Urinary bladder (tissue), 4 donors: Measurements from ENCODE around the gene SIRT2. TPM values are rescaled to one million over a fixed set of nuclear protein-coding genes. Genes with fewer than 3 reads are reported as not detected.

Experiments used
- DNase-seq: peaks from one replicate; pipeline ENCODE4 v3.0.0-alpha.2; 2015; ENCODE audit errors: extremely low spot score
- H3K27ac ChIP-seq: one replicate; pipeline ENCODE4 v1.5.1; 2013; ENCODE audit warnings: low read depth, mild to moderate bottlenecking, moderate library complexity
- H3K36me3 ChIP-seq: one replicate; pipeline ENCODE4 v1.6.1; 2013; ENCODE audit warnings: mild to moderate bottlenecking, moderate library complexity; ENCODE audit not compliant: insufficient read depth
- H3K4me1 ChIP-seq: one replicate; pipeline ENCODE4 v1.6.1; 2013; ENCODE audit warnings: mild to moderate bottlenecking, moderate library complexity; ENCODE audit not compliant: insufficient read depth
- H3K4me3 ChIP-seq: one replicate; pipeline ENCODE4 v1.5.1; 2013; ENCODE audit warnings: low read depth, low read length
- WGBS: extraction: QIAGEN DNeasy Blood & Tissue Kit; methylation state at CpG from one replicate; pipeline ENCODE4 v1.1.7; 2013; 5-methylcytosine and 5-hydroxymethylcytosine counted together
- polyA plus RNA-seq: library from polyadenylated mRNA; stranded (reverse); fragments of 200-250 nt; gene quantifications from one replicate; pipeline ENCODE4 v1.2.3, GENCODE V29; 2013
- total RNA-seq: library from RNA; depleted of rRNA; stranded (reverse); fragments of >200 nt; gene quantifications from one replicate; pipeline ENCODE4 v1.2.3, GENCODE V29; 2014
- donor health status: healthy with polysubstance abuse.
- donor health status: healthy.

The SIRT2 gene
- total and polyA plus RNA-seq, 2 donors, result 39.8 to 67.6 TPM

GRCh38 chr19:38913958-38914357 lies 14.5 kb upstream of the SIRT2 start:
- 93% methylated on average over 8 of the region's 8 CpGs for WGBS
- no peak for DNase-seq
- Histone ChIP-seq H3K4me1 (no peaks in the 10 kb centered on the region), H3K27ac (no peak overlapping the region), H3K36me3 (no peaks in the 10 kb centered on the region), H3K4me3 (no peak overlapping the region)

GRCh38 chr19:38912600-38913514 lies 13.4 kb upstream of the SIRT2 start:
- no peak overlapping the region for H3K27ac ChIP-seq
- 71% methylated on average over 12 of the region's 12 CpGs for WGBS
- DNase-seq, result no peak
- H3K36me3 ChIP-seq, result no peaks in the 10 kb centered on the region
- no peaks in the 10 kb centered on the region for H3K4me1 ChIP-seq
- H3K4me3 ChIP-seq, result no peak overlapping the region

- no peak for DNase-seq
- H3K4me3 ChIP-seq, result no peak overlapping the region
- no peaks in the 10 kb centered on the region for H3K4me1 ChIP-seq
- no peaks in the 10 kb centered on the region for H3K36me3 ChIP-seq
- H3K27ac ChIP-seq, result no peak overlapping the region
- WGBS, result 47% methylated on average over 16 of the region's 16 CpGs
Observed at GRCh38 chr19:38911388-38912001, 12.1 kb upstream of the SIRT2 start.

DNA sequence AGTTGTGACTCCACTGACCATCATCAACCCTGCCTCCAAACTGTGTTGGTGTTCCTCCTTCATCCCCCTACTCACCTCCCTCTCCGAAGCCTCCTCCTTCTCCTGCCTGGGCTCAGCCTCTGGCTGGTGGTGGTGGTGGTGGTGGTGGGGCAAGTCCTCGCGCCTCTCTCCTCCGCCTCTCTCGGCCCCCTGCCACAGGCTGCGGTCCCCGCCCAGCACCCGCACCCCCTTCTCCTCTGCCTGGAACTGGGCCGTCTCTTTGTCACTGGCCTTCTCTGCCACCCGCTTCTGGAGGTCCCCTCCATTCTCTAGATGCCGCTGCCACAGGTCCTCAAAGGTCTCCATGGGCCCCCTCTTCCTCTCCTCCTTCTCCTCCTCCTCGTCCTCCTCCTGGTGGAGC lies 11.1 kb upstream of the SIRT2 start:
- Histone ChIP-seq H3K4me3 (no peak overlapping the region), H3K36me3 (no peaks in the 10 kb centered on the region), H3K4me1 (no peaks in the 10 kb centered on the region), H3K27ac (no peak overlapping the region)
- no peak for DNase-seq
- 95% methylated on average over 12 of the region's 12 CpGs for WGBS

- H3K27ac ChIP-seq, result no peak overlapping the region
- 69% methylated on average over 10 of the region's 10 CpGs for WGBS
Observed at GRCh38 chr19:38908911-38909310, 9.5 kb upstream of the SIRT2 start.

DNA sequence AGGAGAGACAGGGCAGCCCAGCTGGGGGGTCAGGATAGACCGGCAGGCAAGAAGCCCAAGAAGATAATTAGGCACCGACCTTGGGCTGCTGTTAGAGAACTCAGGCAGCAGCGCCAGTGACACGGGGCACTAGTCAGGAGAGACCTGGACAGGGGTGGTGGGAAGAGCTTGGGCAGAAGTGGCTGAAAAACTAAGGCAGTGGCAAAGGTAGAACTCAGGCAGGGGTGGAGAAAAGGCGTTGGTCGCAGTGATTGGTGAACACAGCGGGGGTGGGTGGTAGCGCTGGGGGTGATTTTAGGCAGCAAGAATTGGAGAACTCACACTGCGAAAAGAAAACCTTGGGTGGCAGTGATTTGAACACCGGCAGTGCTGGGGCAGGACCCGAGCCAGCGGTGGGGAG lies 8.3 kb upstream of the SIRT2 start:
- 96% methylated on average over 12 of the region's 12 CpGs for WGBS
- no peak for DNase-seq
- Histone ChIP-seq H3K36me3 (no peaks in the 10 kb centered on the region), H3K4me3 (no peak overlapping the region), H3K27ac (no peak overlapping the region), H3K4me1 (no peaks in the 10 kb centered on the region)

More at GRCh38 chr19:38908911-38909310, 9.5 kb upstream of the SIRT2 start:
- DNase-seq, result no peak
- no peaks in the 10 kb centered on the region for H3K36me3 ChIP-seq
- no peak overlapping the region for H3K4me3 ChIP-seq
- H3K4me1 ChIP-seq, result no peaks in the 10 kb centered on the region

DNA sequence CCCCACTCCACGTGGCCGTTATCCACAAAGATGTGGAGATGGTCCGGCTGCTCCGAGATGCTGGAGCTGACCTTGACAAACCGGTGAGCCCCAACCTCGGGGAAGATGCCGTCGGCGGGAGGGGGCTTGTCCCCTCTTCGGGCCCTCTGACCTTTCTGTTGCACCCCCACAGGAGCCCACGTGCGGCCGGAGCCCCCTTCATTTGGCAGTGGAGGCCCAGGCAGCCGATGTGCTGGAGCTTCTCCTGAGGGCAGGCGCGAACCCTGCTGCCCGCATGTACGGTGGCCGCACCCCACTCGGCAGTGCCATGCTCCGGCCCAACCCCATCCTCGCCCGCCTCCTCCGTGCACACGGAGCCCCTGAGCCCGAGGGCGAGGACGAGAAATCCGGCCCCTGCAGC lies 7.8 kb upstream of the SIRT2 start:
- Histone ChIP-seq H3K4me1 (no peaks in the 10 kb centered on the region), H3K36me3 (no peaks in the 10 kb centered on the region), H3K27ac (no peak overlapping the region), H3K4me3 (no peak overlapping the region)
- no peak for DNase-seq
- WGBS, result 95% methylated on average over 29 of the region's 29 CpGs

DNA sequence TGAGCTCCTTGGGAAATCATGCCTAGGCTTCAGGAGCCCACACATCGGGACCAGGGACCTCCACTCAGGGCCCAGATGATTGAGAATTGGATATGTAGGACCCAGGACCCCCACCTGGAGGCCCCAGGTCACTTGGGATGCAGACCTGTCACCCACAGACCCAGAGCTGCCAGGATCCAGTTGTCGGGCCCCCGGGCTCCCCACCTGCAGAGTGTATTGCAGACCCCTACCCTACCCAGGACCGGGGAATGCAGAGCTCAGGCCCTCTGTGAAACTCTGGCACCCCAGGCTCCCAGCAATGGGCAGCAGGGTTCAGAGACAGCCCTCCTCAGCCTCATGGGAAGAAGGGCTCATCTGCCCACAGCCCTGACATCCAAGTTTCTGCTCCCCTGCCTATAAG lies 6.2 kb upstream of the SIRT2 start:
- DNase-seq, result no peak
- Histone ChIP-seq H3K36me3 (no peaks in the 10 kb centered on the region), H3K4me3 (no peak overlapping the region), H3K4me1 (no peaks in the 10 kb centered on the region), H3K27ac (no peak overlapping the region)
- WGBS, result 95% methylated on average over 4 of the region's 4 CpGs

DNA sequence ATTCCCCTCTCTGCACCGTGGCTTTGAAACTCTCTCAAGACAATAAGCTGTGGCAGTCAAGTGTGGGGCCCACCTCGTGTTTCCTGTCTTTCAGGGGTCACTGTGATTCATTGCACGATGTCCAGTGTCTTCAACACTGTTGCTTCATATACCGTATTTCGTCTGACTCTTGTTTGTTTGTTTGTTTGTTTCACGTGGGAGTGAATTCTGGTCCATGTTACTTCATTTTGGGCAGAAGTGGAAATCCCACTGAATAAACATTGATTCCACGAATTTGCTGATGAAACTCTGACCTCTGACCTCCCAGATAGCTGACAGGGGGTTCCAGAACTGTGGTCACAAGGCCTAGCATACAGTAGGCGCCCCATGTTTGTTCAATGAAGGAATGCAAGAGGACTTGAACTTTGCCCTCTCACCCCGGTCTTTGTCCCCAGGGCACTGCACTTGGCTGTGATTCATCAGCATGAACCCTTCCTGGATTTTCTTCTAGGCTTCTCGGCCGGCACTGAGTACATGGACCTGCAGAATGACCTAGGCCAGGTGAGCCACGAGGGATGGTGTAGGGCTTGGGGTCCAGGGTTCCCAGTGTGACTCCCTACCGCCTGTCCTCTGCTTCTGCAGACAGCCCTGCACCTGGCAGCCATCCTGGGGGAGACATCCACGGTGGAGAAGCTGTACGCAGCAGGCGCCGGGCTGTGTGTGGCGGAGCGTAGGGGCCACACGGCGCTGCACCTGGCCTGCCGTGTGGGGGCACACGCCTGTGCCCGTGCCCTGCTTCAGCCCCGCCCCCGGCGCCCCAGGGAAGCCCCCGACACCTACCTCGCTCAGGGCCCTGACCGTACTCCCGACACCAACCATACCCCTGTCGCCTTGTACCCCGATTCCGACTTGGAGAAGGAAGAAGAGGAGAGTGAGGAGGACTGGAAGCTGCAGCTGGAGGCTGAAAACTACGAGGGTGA lies 5.4 kb upstream of the SIRT2 start:
- no peaks in the 10 kb centered on the region for H3K36me3 ChIP-seq
- 91% methylated on average over 35 of the region's 35 CpGs for WGBS
- no peak for DNase-seq

GRCh38 chr19:38901683-38902082 lies 2.3 kb upstream of the SIRT2 start:
- 98% methylated on average over 1 of the region's 1 CpG for WGBS
- Histone ChIP-seq H3K4me3 (no peak overlapping the region), H3K27ac (no peak overlapping the region), H3K36me3 (no peaks in the 10 kb centered on the region), H3K4me1 (peaks cover 2% of the 10 kb centered on the region)
- no peak for DNase-seq

More for the DNA sequence above, 5.4 kb upstream of the SIRT2 start:
- Histone ChIP-seq H3K4me1 (peaks cover 2% of the 10 kb centered on the region), H3K27ac (no peak overlapping the region), H3K4me3 (no peak overlapping the region)

DNA sequence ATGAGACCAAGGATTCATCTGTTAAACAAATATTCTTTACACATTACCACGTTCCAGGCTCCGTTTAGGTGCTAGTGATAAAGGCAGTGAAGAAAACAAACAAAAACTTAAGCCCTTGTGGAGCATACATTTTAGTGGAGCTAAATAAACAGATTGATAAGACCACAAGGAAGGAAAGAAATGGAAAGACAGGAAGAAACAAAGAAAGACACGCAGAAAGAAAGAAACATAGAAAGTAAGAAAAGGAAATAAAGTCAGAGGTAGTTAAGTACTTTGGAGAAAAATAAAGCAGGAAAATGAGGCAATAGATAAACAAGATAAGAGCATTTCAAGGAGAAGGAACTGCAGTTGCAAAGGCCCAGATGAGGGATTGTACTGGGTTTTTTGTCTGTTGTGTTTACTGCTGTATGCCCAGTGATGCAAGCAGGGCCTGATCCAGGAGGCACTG lies 1.3 kb upstream of the SIRT2 start:
- no peak for DNase-seq
- WGBS, result 28% methylated on average over 3 of the region's 3 CpGs
- no peak overlapping the region for H3K4me3 ChIP-seq
- H3K4me1 ChIP-seq, result peaks cover 2% of the 10 kb centered on the region
- H3K27ac ChIP-seq, result no peak overlapping the region
- H3K36me3 ChIP-seq, result no peaks in the 10 kb centered on the region

- 5% methylated on average over 8 of the region's 8 CpGs for WGBS
- peaks cover 2% of the 10 kb centered on the region for H3K4me1 ChIP-seq
- DNase-seq, result no peak
Observed at GRCh38 chr19:38900202-38900629, 798 bp upstream of the SIRT2 start.

DNA sequence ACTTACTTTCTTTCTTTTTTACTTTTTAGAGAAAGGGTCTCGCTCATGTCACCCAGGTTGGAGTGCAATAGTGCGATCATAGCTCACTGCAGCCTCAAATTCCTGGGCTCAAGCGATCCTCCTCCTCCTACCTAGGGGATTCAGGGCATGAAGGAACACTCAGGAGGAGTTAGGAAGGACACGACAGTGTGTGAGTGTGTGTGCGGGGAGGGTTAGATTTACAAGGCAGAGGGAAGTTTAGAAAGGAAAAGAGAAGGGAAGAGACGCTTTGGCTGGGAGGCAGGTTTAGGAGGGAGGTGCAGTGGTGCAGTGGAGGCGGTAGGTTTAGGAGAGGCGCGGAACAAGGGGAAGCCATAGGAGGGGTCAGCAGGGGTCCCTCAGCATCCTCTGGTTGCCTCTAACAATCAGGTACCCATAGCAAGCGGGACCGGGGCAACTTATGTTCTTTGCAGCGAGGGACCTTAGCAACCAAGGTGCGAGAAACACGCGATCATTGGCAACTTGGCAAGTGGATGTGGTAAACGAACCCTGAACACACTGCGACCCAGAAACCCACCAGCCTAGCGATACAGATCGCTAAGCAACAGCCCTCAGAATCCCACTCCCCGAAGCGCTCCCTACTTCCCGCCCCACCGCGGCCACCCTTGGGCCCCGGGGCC lies 501 bp downstream of the SIRT2 start:
- H3K36me3 ChIP-seq, result no peaks in the 10 kb centered on the region
- peaks cover 2% of the 10 kb centered on the region for H3K4me1 ChIP-seq
- 4% methylated on average over 25 of the region's 25 CpGs for WGBS
- H3K4me3 ChIP-seq, result peak overlapping the region; percentile 76
- no peak for DNase-seq
- H3K27ac ChIP-seq, result peak overlapping the region; percentile 51

More at GRCh38 chr19:38900202-38900629, 798 bp upstream of the SIRT2 start:
- peak overlapping the region; percentile 82 for H3K27ac ChIP-seq
- H3K4me3 ChIP-seq, result peak overlapping the region; percentile 80
- no peaks in the 10 kb centered on the region for H3K36me3 ChIP-seq
